ENCODE results near the gene DOHH.
A peak's percentile ranks its signal among the peaks of the same experiment; 100 is the strongest.

The DOHH gene

DNA sequence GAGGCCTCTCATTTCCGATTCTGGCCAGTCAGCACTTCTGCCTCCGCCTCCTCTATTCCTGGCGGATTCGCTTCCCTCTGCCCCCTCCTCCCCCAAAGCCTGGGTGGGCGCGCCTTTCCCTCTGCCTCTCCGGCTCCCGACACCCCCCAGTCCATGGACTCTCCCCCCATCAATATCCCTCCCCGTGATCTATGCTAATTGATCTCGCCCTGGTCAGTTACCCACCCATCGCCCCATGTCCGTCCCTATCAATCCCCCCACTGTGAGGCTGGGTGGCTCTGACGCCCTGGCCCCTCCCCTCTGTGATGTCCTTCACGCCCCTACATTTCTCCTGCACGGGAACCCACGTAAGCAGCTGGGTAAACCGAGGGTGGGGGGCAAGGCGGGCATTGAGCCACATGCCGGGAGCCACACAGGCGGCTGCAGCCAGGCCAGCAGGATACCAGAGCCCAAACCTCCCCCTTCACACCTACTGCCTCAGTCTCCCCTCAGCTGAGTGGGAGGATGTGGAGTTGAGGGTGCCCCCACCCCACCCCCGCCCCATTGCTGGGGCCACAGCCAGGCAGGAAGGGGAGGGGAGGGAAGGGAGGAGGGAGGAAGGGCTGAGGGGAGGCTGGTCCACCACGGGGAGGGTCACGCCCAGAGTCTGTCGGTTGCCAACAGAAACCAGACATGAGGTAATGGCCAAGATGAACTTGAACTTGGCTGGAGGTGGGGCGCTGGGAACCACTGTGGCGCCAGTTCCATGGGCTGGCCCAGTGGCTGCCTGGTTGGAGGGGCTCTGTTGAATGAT lies 41.2 kb downstream of the DOHH start:
- peak overlapping the region; percentile 38 to 97 for H3K14ac ChIP-seq (ENCODE audit: low read length in 2 of 2)
- peak overlapping the region; percentile 75 to 98 for H2BK12ac ChIP-seq (ENCODE audit: low read length in 2 of 2)
- H2AK5ac ChIP-seq (ENCODE audit: low read length, severe bottlenecking): peak overlapping the region; percentile 63
- no peaks in the 10 kb centered on the region for H3K27me3 ChIP-seq (ENCODE audit: control insufficient read depth in 1 of 2, insufficient read depth in 1 of 2, low read length in 2 of 2)
- H2AFZ ChIP-seq (ENCODE audit: low read depth, low read length): no peak overlapping the region
- H3K18ac ChIP-seq (ENCODE audit: low read depth in 1 of 2, low read length in 2 of 2): peak overlapping the region; percentile 91 to 99
- peak overlapping the region; percentile 79 to 99 for H3K4ac ChIP-seq (ENCODE audit: low read depth in 1 of 2, low read length in 2 of 2)
- 17% methylated on average over 23 of the region's 26 CpGs for WGBS
- peak overlapping the region; percentile 75 for H3K4me2 ChIP-seq (ENCODE audit: low read length, poor library complexity, severe bottlenecking)
- H3K79me1 ChIP-seq (replicated peaks; ENCODE audit: low read length, poor library complexity, severe bottlenecking): peaks cover 33% of the 10 kb centered on the region
- H3K9me3 ChIP-seq (ENCODE audit: control insufficient read depth, low read length): no peaks in the 10 kb centered on the region
- H4K91ac ChIP-seq (ENCODE audit: low read length): peak overlapping the region; percentile 95
- H4K8ac ChIP-seq (ENCODE audit: low read length): peak overlapping the region; percentile 93
- peak; percentile 98 for DNase-seq
- peaks cover 47 to 54% of the 10 kb centered on the region in 2 experiments for H3K36me3 ChIP-seq (ENCODE audit: control insufficient read depth in 1 of 2, insufficient read depth in 2 of 2, low read depth in 1 of 2, low read length in 2 of 2)
- H3K23ac ChIP-seq (ENCODE audit: low read length in 2 of 2): peak overlapping the region in 1 of 2 experiments; percentile 77
- peak overlapping the region; percentile 87 for H2BK5ac ChIP-seq (ENCODE audit: low read depth, low read length, poor library complexity, severe bottlenecking)
- peak overlapping the region in 1 of 2 experiments; percentile 29 for H3K4me3 ChIP-seq (ENCODE audit: insufficient read depth in 1 of 2, low read depth in 1 of 2, low read length in 2 of 2)
- H3K27ac ChIP-seq (ENCODE audit: low read length, poor library complexity, severe bottlenecking): peak overlapping the region; percentile 59
- H2BK15ac ChIP-seq (ENCODE audit: low read depth, poor library complexity, severe bottlenecking): peak overlapping the region; percentile 89
- H3K9ac ChIP-seq (ENCODE audit: low read length): peak overlapping the region; percentile 66
- peaks cover 45% of the 10 kb centered on the region for H3K4me1 ChIP-seq (ENCODE audit: control insufficient read depth, insufficient read depth, low read depth, low read length)
- H2BK120ac ChIP-seq (ENCODE audit: low read depth, low read length): peak overlapping the region; percentile 94

DNA sequence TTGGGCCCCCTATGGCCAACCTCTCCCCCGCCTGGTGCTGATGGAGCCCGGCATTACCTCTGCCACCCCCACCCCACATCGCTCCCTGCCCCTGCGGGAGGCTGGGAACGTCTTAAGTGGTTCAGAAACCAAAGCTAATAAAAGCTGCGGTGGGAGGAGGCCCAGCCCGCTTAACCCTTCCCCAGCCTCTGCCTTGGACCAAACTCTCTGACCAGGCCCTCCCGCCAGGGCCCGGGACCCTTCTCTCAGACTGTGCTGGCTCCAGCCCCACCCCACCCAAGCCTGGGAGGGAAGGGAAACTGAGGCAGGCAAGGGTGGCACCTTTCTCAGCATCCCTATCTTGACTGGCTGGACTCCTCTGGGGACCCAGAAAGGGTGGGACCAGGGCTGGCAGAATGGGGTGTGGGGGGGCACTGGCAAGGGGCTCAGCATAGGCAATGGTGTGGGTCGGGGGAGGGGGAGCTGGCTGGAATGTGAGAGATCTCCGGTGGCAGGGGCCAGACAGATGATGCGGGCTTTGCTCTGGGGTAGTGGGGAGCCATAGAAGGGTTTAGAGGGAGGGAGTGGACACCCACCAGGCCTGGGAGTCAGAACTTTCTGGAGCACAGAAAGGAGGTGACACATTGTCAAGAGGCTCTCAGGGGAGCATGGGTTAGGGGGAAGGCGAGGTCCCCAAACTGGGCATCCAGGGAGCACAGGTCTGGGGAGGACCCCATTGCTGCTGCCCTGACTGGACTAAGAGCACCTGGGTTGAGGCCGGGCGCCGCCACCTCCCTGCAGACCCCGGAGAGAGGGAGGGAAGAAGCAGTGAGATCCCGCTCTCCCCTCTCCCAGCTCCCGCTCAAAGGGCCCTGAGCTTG lies 42.0 kb downstream of the DOHH start:
- H2AFZ ChIP-seq (ENCODE audit: low read depth, low read length): no peak overlapping the region
- peak overlapping the region; percentile 66 for H3K9ac ChIP-seq (ENCODE audit: low read length)
- H2BK12ac ChIP-seq (ENCODE audit: low read length in 2 of 2): peak overlapping the region; percentile 75 to 99
- H2BK15ac ChIP-seq (ENCODE audit: low read depth, poor library complexity, severe bottlenecking): no peak overlapping the region
- peak overlapping the region; percentile 93 for H4K8ac ChIP-seq (ENCODE audit: low read length)
- peaks cover 38% of the 10 kb centered on the region for H3K4me1 ChIP-seq (ENCODE audit: control insufficient read depth, insufficient read depth, low read depth, low read length)
- no peaks in the 10 kb centered on the region for H3K27me3 ChIP-seq (ENCODE audit: control insufficient read depth in 1 of 2, insufficient read depth in 1 of 2, low read length in 2 of 2)
- peak overlapping the region; percentile 63 for H2AK5ac ChIP-seq (ENCODE audit: low read length, severe bottlenecking)
- peak overlapping the region; percentile 91 to 99 for H3K18ac ChIP-seq (ENCODE audit: low read depth in 1 of 2, low read length in 2 of 2)
- H2BK120ac ChIP-seq (ENCODE audit: low read depth, low read length): peak overlapping the region; percentile 94
- peak overlapping the region; percentile 85 for H4K91ac ChIP-seq (ENCODE audit: low read length)
- peak overlapping the region; percentile 87 for H2BK5ac ChIP-seq (ENCODE audit: low read depth, low read length, poor library complexity, severe bottlenecking)
- no peak overlapping the region for H3K4me3 ChIP-seq (ENCODE audit: insufficient read depth in 1 of 2, low read depth in 1 of 2, low read length in 2 of 2)
- peak overlapping the region in 1 of 2 experiments; percentile 26 for H3K14ac ChIP-seq (ENCODE audit: low read length in 2 of 2)
- no peaks in the 10 kb centered on the region for H3K9me3 ChIP-seq (ENCODE audit: control insufficient read depth, low read length)
- H3K4ac ChIP-seq (ENCODE audit: low read depth in 1 of 2, low read length in 2 of 2): peak overlapping the region; percentile 29 to 99
- peak overlapping the region; percentile 75 for H3K4me2 ChIP-seq (ENCODE audit: low read length, poor library complexity, severe bottlenecking)
- no peak overlapping the region for H3K23ac ChIP-seq (ENCODE audit: low read length in 2 of 2)
- peak overlapping the region; percentile 68 for H3K27ac ChIP-seq (ENCODE audit: low read length, poor library complexity, severe bottlenecking)
- peaks cover 37% of the 10 kb centered on the region for H3K79me1 ChIP-seq (replicated peaks; ENCODE audit: low read length, poor library complexity, severe bottlenecking)
- peak; percentile 88 for DNase-seq
- peaks cover 55% of the 10 kb centered on the region in 2 experiments for H3K36me3 ChIP-seq (ENCODE audit: control insufficient read depth in 1 of 2, insufficient read depth in 2 of 2, low read depth in 1 of 2, low read length in 2 of 2)
- WGBS: 22% methylated on average over 15 of the region's 19 CpGs

DNA sequence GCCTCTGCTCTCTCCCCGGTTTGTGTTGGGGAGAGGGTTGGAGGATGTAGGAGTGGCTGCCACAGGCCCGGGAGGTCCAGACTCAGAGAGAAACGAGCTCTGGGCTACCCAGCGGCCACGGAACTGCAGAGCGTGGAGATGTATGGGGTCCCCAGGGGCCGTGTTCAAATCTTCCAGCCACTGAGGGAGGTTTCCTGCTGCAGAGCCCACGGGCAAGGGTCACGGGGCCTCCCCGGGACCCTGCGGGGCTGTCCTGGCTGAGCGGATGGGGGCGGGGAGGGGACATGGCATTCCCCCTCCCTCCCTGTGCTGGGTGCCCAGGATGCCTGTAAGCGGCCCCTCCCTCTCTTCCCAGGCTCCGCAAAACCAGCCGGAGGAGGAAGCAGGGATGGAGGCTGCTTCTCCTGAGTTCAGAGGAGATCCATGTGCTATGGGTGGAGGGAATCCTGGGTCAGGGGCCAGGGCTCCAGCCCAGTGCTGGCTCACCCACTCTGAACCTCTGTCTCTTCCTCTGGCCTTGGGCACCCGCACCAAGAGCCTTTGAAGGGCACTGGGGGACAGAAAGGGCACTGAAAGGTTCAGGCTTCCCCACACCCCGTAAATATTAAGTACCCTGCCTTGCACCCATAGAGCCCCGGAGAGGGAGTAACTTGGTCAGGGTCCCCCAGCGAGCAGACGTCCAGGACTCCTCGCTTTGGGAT lies 42.8 kb downstream of the DOHH start:
- Histone ChIP-seq H3K4me2 (ENCODE audit: low read length, poor library complexity, severe bottlenecking) (peak overlapping the region; percentile 31), H3K4me3 (ENCODE audit: insufficient read depth in 1 of 2, low read depth in 1 of 2, low read length in 2 of 2) (no peak overlapping the region), H3K14ac (ENCODE audit: low read length in 2 of 2) (peak overlapping the region in 1 of 2 experiments; percentile 31), H3K27me3 (ENCODE audit: control insufficient read depth in 1 of 2, insufficient read depth in 1 of 2, low read length in 2 of 2) (no peaks in the 10 kb centered on the region), H3K79me1 (replicated peaks; ENCODE audit: low read length, poor library complexity, severe bottlenecking) (peaks cover 42% of the 10 kb centered on the region), H2AK5ac (ENCODE audit: low read length, severe bottlenecking) (peak overlapping the region; percentile 54), H3K18ac (ENCODE audit: low read depth in 1 of 2, low read length in 2 of 2) (peak overlapping the region; percentile 31 to 92), H3K4ac (ENCODE audit: low read depth in 1 of 2, low read length in 2 of 2) (peak overlapping the region; percentile 42 to 89), H4K91ac (ENCODE audit: low read length) (peak overlapping the region; percentile 15), H3K4me1 (ENCODE audit: control insufficient read depth, insufficient read depth, low read depth, low read length) (peaks cover 35% of the 10 kb centered on the region), H4K8ac (ENCODE audit: low read length) (no peak overlapping the region), H3K23ac (ENCODE audit: low read length in 2 of 2) (no peak overlapping the region), H3K36me3 (ENCODE audit: control insufficient read depth in 1 of 2, insufficient read depth in 2 of 2, low read depth in 1 of 2, low read length in 2 of 2) (peaks cover 55 to 61% of the 10 kb centered on the region in 2 experiments), H3K9ac (ENCODE audit: low read length) (peak overlapping the region; percentile 66), H3K9me3 (ENCODE audit: control insufficient read depth, low read length) (no peaks in the 10 kb centered on the region), H3K27ac (ENCODE audit: low read length, poor library complexity, severe bottlenecking) (peak overlapping the region; percentile 68), H2BK15ac (ENCODE audit: low read depth, poor library complexity, severe bottlenecking) (no peak overlapping the region), H2BK12ac (ENCODE audit: low read length in 2 of 2) (peak overlapping the region; percentile 15 to 99), H2BK5ac (ENCODE audit: low read depth, low read length, poor library complexity, severe bottlenecking) (peak overlapping the region; percentile 35), H2AFZ (ENCODE audit: low read depth, low read length) (no peak overlapping the region), H2BK120ac (ENCODE audit: low read depth, low read length) (peak overlapping the region; percentile 94)
- 12% methylated on average over 18 of the region's 22 CpGs for WGBS
- peak; percentile 69 for DNase-seq

Data from mesenchymal stem cell (in vitro differentiated cells and primary cell).